Stimulated activated CD4-positive, alpha-beta T cell treated with anti-CD3 and anti-CD28 coated beads, Interleukin-4, amount 100 ng/mL, for 48 hours (primary cell): ENCODE results near the gene PLEKHA8.

Experiments
- DNase-seq, 2 donors: peaks; one replicate each; pipeline ENCODE4 v3.0.0-alpha.2; 2020; ENCODE audit warnings: low read depth in 2 of 2

PLEKHA8 gene

GRCh38 chr7:30028216-30028748, at the start of gene PLEKHA8:
Gene PLEKHA8, plus strand, starts transcription at chr7:30028412. Its CDS starts 351 bp downstream, at chr7:30028763.
- DNase-seq: peak; percentile 81 to 86

GRCh38 chr7:29980151-29980550, 48.1 kb upstream of the PLEKHA8 start:
- DNase-seq: no peak

- no peak for DNase-seq
Observed at GRCh38 chr7:29987083-29987482, 41.1 kb upstream of the PLEKHA8 start.

- DNase-seq: no peak
Observed at GRCh38 chr7:29987811-29988317, 40.3 kb upstream of the PLEKHA8 start.

- peak in 1 of 2 donors; percentile 4 for DNase-seq
Observed at GRCh38 chr7:29988424-29989256, 39.6 kb upstream of the PLEKHA8 start.

- DNase-seq: peak in 1 of 2 donors; percentile 2
Observed at GRCh38 chr7:29989257-29989995, 38.8 kb upstream of the PLEKHA8 start, which contains the start of gene SCRN1. Gene SCRN1, minus strand, starts transcription at chr7:29989801. Its CDS starts 20,734 bp downstream, at chr7:29969067.

- no peak for DNase-seq
Observed at GRCh38 chr7:29990931-29991330, 37.3 kb upstream of the PLEKHA8 start.

- no peak for DNase-seq
Observed at GRCh38 chr7:29991937-29992336, 36.3 kb upstream of the PLEKHA8 start.

GRCh38 chr7:29993140-29993539, 35.1 kb upstream of the PLEKHA8 start:
- DNase-seq: no peak

GRCh38 chr7:29995652-29996051, 32.6 kb upstream of the PLEKHA8 start:
- DNase-seq: no peak

- DNase-seq: no peak
Observed at GRCh38 chr7:29996321-29996720, 31.9 kb upstream of the PLEKHA8 start.

- no peak for DNase-seq
Observed at GRCh38 chr7:29998489-29998888, 29.7 kb upstream of the PLEKHA8 start.

GRCh38 chr7:30001998-30002397, 26.2 kb upstream of the PLEKHA8 start:
- DNase-seq: no peak

- DNase-seq: no peak
Observed at GRCh38 chr7:30003098-30003497, 25.1 kb upstream of the PLEKHA8 start.

GRCh38 chr7:30005464-30005863, 22.7 kb upstream of the PLEKHA8 start:
- no peak for DNase-seq

GRCh38 chr7:30010021-30010420, 18.2 kb upstream of the PLEKHA8 start:
- no peak for DNase-seq

GRCh38 chr7:30012757-30013156, 15.5 kb upstream of the PLEKHA8 start:
- DNase-seq: no peak

GRCh38 chr7:30018451-30018850, 9.8 kb upstream of the PLEKHA8 start:
- no peak for DNase-seq

- no peak for DNase-seq
Observed at GRCh38 chr7:30019387-30019786, 8.8 kb upstream of the PLEKHA8 start.

GRCh38 chr7:30019960-30020359, 8.3 kb upstream of the PLEKHA8 start:
- no peak for DNase-seq

- DNase-seq: no peak
Observed at GRCh38 chr7:30020535-30020934, 7.7 kb upstream of the PLEKHA8 start.

- no peak for DNase-seq
Observed at GRCh38 chr7:30022991-30023390, 5.2 kb upstream of the PLEKHA8 start.
